GM12891 (cell line): ENCODE results near the gene ANKH. TPM values are rescaled to one million over a fixed set of nuclear protein-coding genes. Genes with fewer than 3 reads are reported as not detected.
A peak's percentile ranks its signal among the peaks of the same experiment; 100 is the strongest.
"Not testable (repeated sequence)": the region's sequence is repeated elsewhere in the genome, so short reads cannot be mapped to it uniquely, and the experiment has no call there.

ENCODE experiments used
- DNase-seq: peaks from one replicate; pipeline ENCODE4 v3.0.0; 2011; ENCODE audit warnings: low spot score; ENCODE audit not compliant: insufficient read length
- FAIRE-seq: peaks from 2 replicates; lab custom pipeline; 2011; peaks lifted over from hg19 to GRCh38; lab: Jason Lieb, UNC
- PAX5 ChIP-seq: IDR thresholded peaks from 2 replicates; pipeline ENCODE4 v1.6.1; 2011; ENCODE audit warnings: low read length, moderate library complexity, mild to moderate bottlenecking; ENCODE audit not compliant: insufficient read depth, severe bottlenecking
- POLR2A ChIP-seq: IDR thresholded peaks from 2 replicates; pipeline ENCODE4 v1.6.1; 2011; ENCODE audit warnings: low read depth, low read length, control low read depth
- POLR2AphosphoS5 ChIP-seq: IDR thresholded peaks from 2 replicates; pipeline ENCODE4 v1.6.1; 2011; ENCODE audit warnings: low read depth, low read length, control low read depth
- POU2F2 ChIP-seq: IDR thresholded peaks from 2 replicates; pipeline ENCODE4 v1.6.1; 2011; ENCODE audit warnings: low read depth, mild to moderate bottlenecking, control low read depth, low read length, moderate library complexity
- SPI1 ChIP-seq: IDR thresholded peaks from 2 replicates; pipeline ENCODE4 v1.6.1; 2011; ENCODE audit warnings: low read depth, low read length, control low read depth
- TAF1 ChIP-seq: IDR thresholded peaks from 2 replicates; pipeline ENCODE4 v1.6.1; 2011; ENCODE audit warnings: low read depth, low read length, control low read depth
- polyA plus RNA-seq: library from polyadenylated mRNA; unstranded; fragments of >200 nt; gene quantifications from one replicate; pipeline ENCODE4 v1.2.1, GENCODE V29; 2012; ENCODE audit warnings: low read depth, missing spikeins, inconsistent platforms; ENCODE audit not compliant: missing spikeins

Gene ANKH
- polyA plus RNA-seq: 15.5 TPM

- DNase-seq (peak; percentile 77), FAIRE-seq (peak; percentile 85)
- no peak for TF ChIP-seq TAF1
- TF ChIP-seq PAX5: no peak
- no peak for TF ChIP-seq SPI1
- no peak for TF ChIP-seq POU2F2
- no peak for TF ChIP-seq POLR2A
- no peak for TF ChIP-seq POLR2AphosphoS5
Measured at GRCh38 chr5:14871214-14872069, at the start of gene ANKH. ANKH (minus strand) TSS chr5:14871778; CDS start chr5:14871447, 331 bp downstream.

GRCh38 chr5:14920121-14920520 is 48.5 kb upstream of the ANKH start:
- no peak for FAIRE-seq
- no peak for DNase-seq
- TF ChIP-seq POLR2A (no peak), POU2F2 (no peak), POLR2AphosphoS5 (no peak), SPI1 (no peak), TAF1 (no peak), PAX5 (no peak)

- FAIRE-seq: not testable (repeated sequence)
Measured at GRCh38 chr5:14919106-14919505, 47.5 kb upstream of the ANKH start.

GRCh38 chr5:14917719-14918118 is 46.1 kb upstream of the ANKH start:
- TF ChIP-seq TAF1 (no peak), POLR2A (no peak), PAX5 (no peak), SPI1 (no peak), POU2F2 (no peak), POLR2AphosphoS5 (no peak)
- DNase-seq (no peak), FAIRE-seq (no peak)

More at GRCh38 chr5:14919106-14919505, 47.5 kb upstream of the ANKH start:
- DNase-seq: not testable (repeated sequence)

- DNase-seq: no peak
- FAIRE-seq: no peak
- TF ChIP-seq TAF1 (no peak), POLR2AphosphoS5 (no peak), POLR2A (no peak), SPI1 (no peak), POU2F2 (no peak), PAX5 (no peak)
Measured at GRCh38 chr5:14915291-14915952, 43.8 kb upstream of the ANKH start.

GRCh38 chr5:14914623-14915260 is 43.2 kb upstream of the ANKH start:
- DNase-seq: no peak
- no peak for TF ChIP-seq SPI1
- no peak for TF ChIP-seq POLR2A
- no peak for TF ChIP-seq POU2F2
- TF ChIP-seq POLR2AphosphoS5: no peak
- TF ChIP-seq TAF1: no peak
- TF ChIP-seq PAX5: no peak
- no peak for FAIRE-seq

- FAIRE-seq (no peak), DNase-seq (no peak)
- TF ChIP-seq POU2F2: no peak
- no peak for TF ChIP-seq POLR2A
- no peak for TF ChIP-seq POLR2AphosphoS5
Measured at GRCh38 chr5:14914193-14914592, 42.6 kb upstream of the ANKH start.

GRCh38 chr5:14913096-14913495 is 41.5 kb upstream of the ANKH start:
- FAIRE-seq: no peak

GRCh38 chr5:14912206-14912605 is 40.6 kb upstream of the ANKH start:
- DNase-seq: no peak
- no peak for FAIRE-seq
- TF ChIP-seq POU2F2: no peak

More at GRCh38 chr5:14913096-14913495, 41.5 kb upstream of the ANKH start:
- TF ChIP-seq POLR2AphosphoS5: no peak
- TF ChIP-seq POU2F2: no peak
- no peak for TF ChIP-seq PAX5
- no peak for TF ChIP-seq TAF1
- TF ChIP-seq SPI1: no peak
- no peak for DNase-seq

- DNase-seq: no peak
- FAIRE-seq: no peak
- TF ChIP-seq TAF1 (no peak), POLR2AphosphoS5 (no peak), PAX5 (no peak), POLR2A (no peak), SPI1 (no peak), POU2F2 (no peak)
Measured at GRCh38 chr5:14909369-14909768, 37.8 kb upstream of the ANKH start.
